Right hindlimb (tissue), 1 donor: ENCODE measurements around the gene LDLRAD4.

Source experiments
- DNase-seq: peaks from one replicate; pipeline ENCODE4 v3.0.0-alpha.2; 2018

The LDLRAD4 gene

DNA sequence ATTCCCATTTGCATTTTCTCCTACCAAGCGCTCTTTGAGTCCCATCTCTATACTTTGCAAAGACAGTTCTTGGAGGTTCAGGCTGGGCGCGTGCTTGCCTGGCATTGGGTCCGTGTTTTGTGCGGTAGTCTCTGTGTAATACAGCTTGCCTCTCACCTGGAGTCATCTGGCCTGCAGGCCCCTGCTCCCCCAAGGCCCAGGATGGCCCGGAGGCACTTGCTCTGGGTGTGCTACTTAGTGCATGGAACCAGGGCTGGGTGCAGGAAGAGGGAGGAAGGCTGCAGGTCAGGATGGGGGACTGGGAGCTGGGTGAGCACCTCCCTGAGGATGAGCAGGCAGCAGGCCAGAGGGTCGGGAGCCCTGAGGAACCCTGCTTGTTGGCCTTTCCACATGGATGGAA lies 220.9 kb downstream of the LDLRAD4 start:
- DNase-seq, result no peak

DNA sequence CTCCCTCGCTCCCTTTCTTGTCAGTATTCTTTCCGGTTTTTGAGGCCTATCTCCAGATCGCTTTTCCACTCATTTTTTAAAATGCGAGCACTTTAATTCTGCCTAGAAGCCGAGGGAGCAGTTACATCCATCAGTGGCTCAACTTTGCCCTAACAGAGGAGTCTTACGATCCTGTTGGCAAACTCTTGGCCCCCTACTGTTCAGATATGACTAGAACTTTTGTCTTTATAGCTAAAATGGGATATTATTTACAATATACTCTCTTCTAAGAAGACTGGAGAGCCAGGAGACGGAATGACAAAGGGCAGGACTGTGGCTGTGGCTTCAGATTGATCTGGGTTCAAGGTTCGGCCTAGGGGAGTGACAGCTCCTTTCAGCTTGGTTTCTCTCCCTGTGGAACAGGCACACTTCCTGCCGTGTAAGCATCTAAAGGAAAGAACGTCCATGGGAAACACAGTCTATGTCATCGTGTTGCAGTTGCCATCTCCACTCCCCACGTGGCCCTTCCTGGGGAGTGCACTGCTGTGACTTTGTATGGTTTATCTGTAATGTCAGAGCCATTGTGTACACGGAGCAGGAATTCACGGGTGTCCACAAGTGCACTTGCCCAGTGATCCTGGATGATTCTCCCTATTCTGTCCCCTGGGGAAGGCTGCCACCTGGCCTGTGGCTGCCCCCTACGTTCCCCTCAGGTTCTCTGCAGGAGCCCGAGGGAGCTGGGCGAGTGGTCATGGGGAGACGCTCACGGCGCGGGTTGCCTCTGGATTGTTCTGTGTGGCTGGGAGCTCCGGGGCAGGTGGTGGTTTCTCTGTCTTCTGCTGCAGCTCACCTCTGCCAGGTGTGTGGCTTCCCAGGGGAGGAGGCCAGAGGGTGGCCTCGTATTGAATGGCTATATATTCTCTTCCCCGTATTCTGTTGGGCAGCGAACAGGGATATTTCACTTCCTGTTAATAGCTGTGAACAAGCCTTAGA lies 222.0 kb downstream of the LDLRAD4 start:
- no peak for DNase-seq

DNA sequence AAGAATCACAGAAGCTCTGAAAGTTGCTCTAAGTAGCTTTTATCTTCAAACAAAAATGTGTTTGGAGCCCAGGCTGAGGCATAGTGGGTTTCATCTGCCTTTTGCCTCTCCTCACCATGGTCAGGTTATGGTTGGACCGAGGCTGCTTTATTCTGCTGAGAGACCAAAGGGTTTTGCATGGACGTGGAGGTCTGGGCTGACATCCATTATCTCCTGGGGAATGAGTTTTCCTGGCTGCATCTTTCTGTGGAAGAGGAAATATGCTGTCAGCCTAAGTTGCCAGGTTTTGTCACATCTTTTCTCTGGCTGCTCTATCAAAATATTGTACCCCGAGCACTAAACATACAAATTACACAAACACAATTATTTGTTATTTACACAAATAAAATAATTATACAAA lies 223.2 kb downstream of the LDLRAD4 start:
- DNase-seq, result no peak

DNA sequence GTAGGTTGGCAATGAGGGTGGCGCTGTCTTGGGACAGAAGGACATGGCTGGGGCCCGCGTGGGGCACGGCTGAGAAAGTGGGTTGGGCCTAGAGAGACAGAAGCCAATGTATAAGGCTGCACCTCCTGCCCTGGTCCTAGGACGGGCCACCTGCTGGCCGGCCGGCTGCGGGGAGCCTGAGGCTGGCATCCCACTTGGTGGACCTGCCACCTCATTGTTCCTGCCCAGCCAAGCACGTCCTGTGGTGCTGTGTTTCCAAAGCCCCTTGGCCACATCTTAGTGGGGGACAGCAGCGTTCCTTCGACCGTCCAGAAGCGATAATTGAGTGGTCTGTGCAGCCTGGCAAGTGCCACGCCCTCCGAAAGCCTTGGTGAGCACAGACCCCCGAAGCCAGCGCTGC lies 223.9 kb downstream of the LDLRAD4 start:
- no peak for DNase-seq

- DNase-seq, result no peak
Observed at GRCh38 chr18:13443552-13443951, 225.0 kb downstream of the LDLRAD4 start.

DNA sequence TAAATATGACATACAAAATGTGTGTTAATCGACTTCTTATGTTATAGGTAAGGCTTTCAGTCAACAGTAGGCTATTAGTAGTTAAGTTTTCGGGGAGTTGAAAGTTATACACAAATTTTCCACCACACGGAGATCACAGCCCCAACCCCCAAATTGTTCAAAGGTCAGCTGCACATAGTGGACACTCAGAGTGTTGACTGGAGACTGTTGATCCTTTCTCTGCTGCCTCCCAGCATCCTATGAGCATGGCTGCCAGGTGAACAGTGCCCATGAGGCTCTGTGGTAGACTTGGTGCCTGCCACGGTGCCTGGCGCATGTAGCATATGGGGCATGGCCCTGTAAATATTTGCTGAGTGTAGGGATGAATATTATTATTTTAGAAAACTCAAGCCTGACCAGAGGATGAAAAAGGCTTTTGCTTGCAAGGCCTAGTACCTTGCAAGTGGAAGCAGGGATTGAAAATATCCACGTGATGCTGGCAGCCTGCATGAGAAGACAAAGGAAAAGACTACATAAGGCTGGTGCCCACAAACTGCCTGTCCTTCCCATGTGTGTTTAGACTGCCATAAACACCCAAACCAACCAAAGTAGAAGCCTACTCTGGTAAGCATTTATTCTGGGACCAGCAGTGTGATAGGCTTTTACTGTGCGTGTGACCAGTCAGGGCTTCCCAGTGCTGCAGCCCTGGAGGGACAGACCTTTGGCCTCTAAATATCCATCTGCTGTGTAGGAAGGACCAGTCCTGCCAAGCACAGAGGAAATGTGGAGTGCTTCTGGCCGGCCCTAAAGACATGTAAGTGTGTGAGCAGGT lies 226.1 kb downstream of the LDLRAD4 start:
- DNase-seq, result no peak

DNA sequence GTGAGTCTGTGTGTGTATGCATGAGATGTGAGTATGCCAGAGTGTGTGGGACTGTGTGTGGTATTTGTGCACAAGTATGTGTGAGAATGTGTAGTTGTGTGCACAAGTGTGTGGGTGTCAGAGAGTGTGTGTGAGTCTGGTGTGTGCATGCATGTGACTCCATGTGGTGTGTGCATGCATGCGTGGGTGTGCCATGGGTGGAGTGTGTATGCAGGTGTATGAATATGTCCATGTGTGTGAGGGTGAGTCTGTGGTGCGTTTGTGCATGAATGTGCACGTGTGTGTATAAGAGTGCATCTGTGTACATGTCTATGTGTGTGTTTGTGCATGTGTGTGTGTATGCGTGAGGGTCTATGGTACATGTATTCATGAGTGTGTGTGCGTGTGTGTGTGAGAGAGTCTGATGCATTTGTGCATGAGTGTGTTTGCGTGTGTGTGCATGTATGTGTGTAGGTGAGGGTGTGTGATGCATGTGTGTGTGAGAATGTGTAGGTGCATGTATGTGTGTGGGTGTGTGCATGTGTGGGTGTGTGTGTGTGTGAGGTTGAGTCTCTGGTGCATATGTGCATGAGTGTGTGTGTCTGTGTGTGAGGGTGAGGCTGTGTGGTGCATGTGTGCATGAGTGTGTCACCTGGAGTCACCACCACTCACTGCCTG lies 226.8 kb downstream of the LDLRAD4 start:
- DNase-seq, result no peak

GRCh38 chr18:13446024-13446423 lies 227.5 kb downstream of the LDLRAD4 start:
- no peak for DNase-seq

GRCh38 chr18:13446610-13447461 lies 228.3 kb downstream of the LDLRAD4 start:
- peak; percentile 62 for DNase-seq

DNA sequence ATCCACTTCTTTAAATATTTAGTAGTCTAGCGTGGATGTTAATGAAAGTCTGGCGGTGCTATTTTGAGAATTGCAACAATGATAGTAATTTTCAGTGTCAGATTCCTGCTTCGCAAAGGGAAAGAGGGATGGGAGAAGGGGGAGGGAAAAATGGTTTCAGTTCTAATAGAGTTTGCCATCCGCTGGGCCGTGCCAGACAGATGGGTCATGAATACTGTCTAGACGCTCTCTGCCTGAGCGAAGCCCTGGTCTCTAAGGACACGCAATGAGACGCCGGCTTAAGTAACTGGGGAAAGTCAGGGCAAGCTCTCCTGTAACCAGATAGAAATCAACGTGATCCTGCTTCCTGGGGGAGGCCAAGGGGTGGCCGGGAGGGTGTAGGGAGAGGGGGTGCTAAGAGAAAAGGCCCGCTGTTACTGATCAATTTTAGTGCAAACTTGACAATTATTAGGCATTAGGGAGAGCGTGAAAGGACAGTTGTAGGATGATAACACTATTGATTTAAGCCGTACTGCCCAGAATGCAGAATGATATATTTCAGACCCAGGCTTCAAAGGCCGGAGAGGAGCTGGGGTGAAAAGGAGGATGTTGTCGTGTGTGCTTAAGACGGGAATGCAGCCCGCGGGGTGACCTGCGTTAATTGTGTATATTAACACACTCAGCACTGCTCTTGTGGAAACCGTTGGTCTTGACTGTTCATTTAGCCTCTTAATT lies 229.2 kb downstream of the LDLRAD4 start:
- peak; percentile 76 for DNase-seq

DNA sequence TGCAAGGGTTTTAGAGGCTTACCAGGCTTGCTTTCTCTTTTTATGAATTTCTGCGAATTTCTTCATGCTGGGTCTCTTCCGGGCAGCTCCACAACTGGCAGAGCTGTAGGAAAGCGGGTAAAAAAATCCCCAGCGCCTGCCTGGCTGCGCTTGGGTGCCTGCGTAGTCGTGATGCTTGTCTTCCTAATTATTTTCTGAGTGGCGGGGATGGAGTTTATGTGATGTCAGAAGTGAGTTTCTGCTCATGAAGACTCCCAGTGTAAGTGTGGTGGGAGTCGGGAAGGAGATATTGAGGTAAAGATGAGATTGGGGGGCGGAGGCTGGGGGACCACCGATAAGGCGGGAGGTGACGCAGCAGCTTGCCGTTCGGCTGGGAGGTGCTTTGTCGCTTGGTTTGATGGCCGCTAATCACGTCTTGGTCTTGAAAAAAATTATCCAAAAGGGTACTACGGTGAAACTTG lies 229.8 kb downstream of the LDLRAD4 start:
- DNase-seq, result peak; percentile 24

DNA sequence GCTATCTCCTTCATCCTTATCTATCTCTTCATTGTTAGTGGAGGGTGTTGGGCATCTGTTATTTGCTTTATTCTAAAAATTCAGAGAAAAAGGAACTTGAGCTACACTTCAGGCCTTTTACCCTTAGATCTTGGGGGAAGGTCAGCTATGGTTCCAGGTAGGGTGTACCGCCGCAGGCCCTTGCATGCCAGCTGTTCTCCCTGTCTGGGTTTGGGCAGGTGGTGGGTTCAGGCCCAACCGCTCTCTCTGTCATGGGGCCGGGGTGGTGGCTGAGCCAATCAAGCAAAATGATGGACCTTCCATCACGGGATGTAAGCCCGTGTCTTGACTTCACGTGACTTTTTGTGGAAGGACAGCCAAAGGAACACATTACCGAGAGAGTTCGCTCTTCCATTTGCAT lies 231.1 kb downstream of the LDLRAD4 start:
- peak; percentile 14 for DNase-seq

DNA sequence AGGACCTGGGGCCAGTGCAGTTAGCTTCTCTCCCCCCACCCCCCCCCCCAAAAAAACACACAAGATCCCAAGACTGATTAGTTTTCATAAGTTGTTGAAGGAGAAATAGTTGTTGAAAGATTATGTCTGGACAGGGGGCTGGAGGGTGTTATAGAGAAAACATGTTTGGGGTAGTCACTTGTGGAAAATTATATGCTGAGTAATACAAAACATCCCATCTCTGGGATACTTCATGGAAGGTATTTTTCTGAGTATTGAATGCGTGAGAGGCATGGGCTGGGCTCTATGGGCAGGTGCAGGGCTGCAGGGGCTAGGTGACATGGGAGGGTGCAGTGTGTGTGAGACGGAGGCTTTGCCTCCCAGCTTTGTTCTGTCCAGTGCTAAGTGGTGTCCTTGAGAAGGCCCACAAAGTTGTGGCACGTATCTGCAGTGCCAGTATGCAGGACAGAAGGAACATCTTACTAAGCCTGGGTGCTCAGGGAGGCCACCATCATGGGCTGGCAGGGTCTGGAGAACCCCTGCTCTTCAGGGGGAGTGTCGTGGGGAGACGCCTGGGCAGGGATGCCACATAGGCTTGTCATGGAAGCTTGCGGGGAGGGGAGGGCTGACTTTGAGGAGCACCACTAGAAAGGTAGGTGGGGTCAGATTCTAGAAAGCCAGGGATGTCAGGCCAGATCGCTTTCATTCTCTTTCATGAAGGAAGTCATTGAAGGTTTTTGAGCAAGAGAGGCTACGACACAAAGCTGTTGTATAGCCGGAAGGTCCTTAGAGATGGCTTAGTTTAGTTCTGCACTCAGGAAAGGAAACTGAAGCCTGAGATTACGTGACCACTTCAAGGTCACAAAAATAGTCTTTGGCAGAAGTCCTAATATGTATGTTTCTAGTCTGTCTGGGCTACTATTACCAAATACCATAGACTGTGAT lies 232.0 kb downstream of the LDLRAD4 start:
- peak; percentile 15 for DNase-seq

DNA sequence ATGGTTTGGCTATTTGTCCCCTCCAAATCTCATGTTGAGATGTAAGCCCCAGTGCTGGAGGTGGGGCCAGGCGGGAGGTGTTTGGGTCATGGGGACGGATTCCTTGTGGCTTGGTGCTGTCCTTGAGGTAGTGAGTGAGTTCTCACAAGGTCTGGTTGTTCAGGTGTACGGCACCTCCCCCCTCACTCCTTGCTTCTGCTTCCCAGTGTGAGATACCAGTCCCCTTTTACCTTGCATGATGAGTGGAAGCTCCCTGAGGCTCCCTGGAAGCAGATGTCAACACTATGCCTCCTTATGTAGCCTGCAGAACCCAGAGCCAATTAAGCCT lies 232.6 kb downstream of the LDLRAD4 start:
- DNase-seq, result no peak

GRCh38 chr18:13451661-13452387 lies 233.3 kb downstream of the LDLRAD4 start:
- no peak for DNase-seq

GRCh38 chr18:13452388-13452811 lies 233.8 kb downstream of the LDLRAD4 start:
- DNase-seq, result peak; percentile 78

DNA sequence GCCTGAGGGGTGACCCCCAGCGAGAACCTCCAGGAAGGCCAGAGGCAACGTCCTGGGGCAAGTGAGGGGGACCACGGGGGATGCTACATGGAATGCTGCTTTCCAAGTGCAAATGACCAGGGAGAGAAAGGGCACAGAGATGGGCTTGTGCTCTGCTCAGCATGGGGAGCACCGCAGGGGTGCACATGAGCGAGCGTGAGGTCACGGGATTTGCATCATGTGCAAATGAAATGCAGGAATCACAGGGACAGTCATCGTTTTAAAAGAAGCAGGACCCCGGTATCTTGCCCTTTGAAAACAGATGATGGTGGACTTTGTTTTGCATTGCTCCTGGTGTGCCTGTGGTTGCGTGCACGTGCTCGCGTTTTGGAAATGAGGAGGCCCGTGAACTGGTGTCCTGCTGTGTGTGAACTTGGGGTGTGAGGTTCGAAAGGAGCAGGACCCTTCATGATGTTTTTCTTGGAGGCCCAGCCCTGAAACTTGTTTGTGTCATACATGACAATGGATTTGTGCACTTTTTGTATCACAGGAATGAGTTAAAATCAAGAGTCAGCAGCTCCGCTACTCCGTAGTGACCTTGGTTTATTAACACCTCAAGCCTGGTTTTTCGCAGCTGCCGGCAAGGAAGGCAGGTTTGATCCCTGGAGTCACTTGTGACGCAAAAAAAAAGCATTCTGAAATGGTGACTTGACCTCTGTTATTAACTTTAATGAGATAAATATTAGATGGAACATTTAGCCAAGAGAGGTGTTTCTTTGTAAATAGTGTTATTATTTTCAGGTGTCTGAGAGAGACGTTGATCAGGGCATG lies 234.5 kb downstream of the LDLRAD4 start:
- DNase-seq, result no peak

DNA sequence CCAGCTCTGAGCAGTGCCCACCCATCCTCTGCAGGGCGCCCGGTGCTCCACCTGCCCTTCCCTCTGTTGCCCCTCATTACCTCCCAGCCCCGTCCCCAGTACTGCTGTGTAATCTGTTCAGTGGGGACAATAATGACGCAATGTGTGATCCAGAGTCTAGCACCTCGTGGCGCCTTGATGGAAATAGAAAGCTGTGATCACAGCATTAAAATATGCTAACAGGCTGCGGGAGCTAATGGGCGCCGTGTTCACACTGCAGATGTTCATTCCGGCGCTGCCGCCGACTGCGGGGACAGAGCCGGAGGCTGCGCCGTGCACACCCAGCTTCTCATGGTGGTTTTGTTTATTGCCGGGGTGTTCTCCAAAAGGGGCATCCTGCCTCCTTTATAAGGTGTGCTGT lies 235.2 kb downstream of the LDLRAD4 start:
- no peak for DNase-seq
